BLaER1 treated with 17β-estradiol and CSF1 and Interleukin-3, amounts not matched to agents 10 nM and 100 nM (cell line): ENCODE results near the gene RMRP.
A peak's percentile ranks its signal among the peaks of the same experiment; 100 is the strongest.

Source experiments
- H3K27ac ChIP-seq, 11 experiments: shearing (Covaris generic); formaldehyde crosslinking; 2 replicates each; pipeline ENCODE4 v1.8.1; 2022
- H3K27me3 ChIP-seq, 11 experiments: shearing (Covaris generic); formaldehyde crosslinking; 2 replicates each; pipeline ENCODE4 v1.8.1; 2022
- H3K36me3 ChIP-seq, 11 experiments: shearing (Covaris generic); formaldehyde crosslinking; 2 replicates each; pipeline ENCODE4 v1.8.1; 2022
- H3K4me1 ChIP-seq, 10 experiments: shearing (Covaris generic); formaldehyde crosslinking; 2 replicates each; pipeline ENCODE4 v1.8.1; 2022
- H3K4me2 ChIP-seq, 11 experiments: shearing (Covaris generic); formaldehyde crosslinking; 2 replicates each; pipeline ENCODE4 v1.8.1; 2022
- H3K4me3 ChIP-seq, 10 experiments: shearing (Covaris generic); formaldehyde crosslinking; 2 replicates each; pipeline ENCODE4 v1.8.1; 2022
- H3K9ac ChIP-seq, 11 experiments: shearing (Covaris generic); formaldehyde crosslinking; 2 replicates each; pipeline ENCODE4 v1.8.1; 2022
- H3K9me3 ChIP-seq, 11 experiments: shearing (Covaris generic); formaldehyde crosslinking; replicated peaks in 1 of 11; 2 replicates each; pipeline ENCODE4 v1.8.1; 2022
- H4K20me1 ChIP-seq, 11 experiments: shearing (Covaris generic); formaldehyde crosslinking; 2 replicates each; pipeline ENCODE4 v1.8.1; 2022
- Cebpa-rat ChIP-seq, 11 experiments: shearing (Covaris generic); IDR thresholded peaks; 2 replicates each; pipeline ENCODE4 v1.8.1; 2022

Gene RMRP

GRCh38 chr9:35657546-35658136, at the start of gene RMRP:
TSS of gene RMRP (minus strand) at chr9:35658019.
- H3K27me3 ChIP-seq, result no peaks in the 10 kb centered on the region
- TF ChIP-seq Cebpa-rat (IDR thresholded peaks at IDR 0.05), result no peak
- H3K9me3 ChIP-seq, result no peaks in the 10 kb centered on the region
- peaks cover 0 to 8% (median 0%) of the 10 kb centered on the region in 11 experiments; a peak in 2 of 22 replicates for H4K20me1 ChIP-seq
- peak within 1 kb of the TSS; percentile 86 to 98 (median 95) for H3K4me2 ChIP-seq
- peak within 1 kb of the TSS; percentile 92 to 98 (median 96) for H3K27ac ChIP-seq
- H3K4me3 ChIP-seq, result peak within 1 kb of the TSS; percentile 77 to 88 (median 80)
- peaks cover 54 to 70% (median 64%) of the 10 kb centered on the region in 10 experiments for H3K4me1 ChIP-seq
- peaks cover 6 to 17% (median 12%) of the 10 kb centered on the region in 11 experiments; a peak in 16 of 22 replicates for H3K36me3 ChIP-seq
- peak within 1 kb of the TSS; percentile 84 to 96 (median 91) for H3K9ac ChIP-seq

GRCh38 chr9:35706951-35707350, 49.1 kb upstream of the RMRP start:
- no peak overlapping the region for H3K4me2 ChIP-seq
- H3K4me3 ChIP-seq, result no peak overlapping the region
- no peaks in the 10 kb centered on the region for H3K9me3 ChIP-seq
- H3K4me1 ChIP-seq, result no peaks in the 10 kb centered on the region
- peaks cover 0 to 97% (median 18%) of the 10 kb centered on the region in 11 experiments; a peak in 15 of 22 replicates for H4K20me1 ChIP-seq
- no peak overlapping the region for H3K27ac ChIP-seq
- H3K9ac ChIP-seq, result no peak overlapping the region
- TF ChIP-seq Cebpa-rat (IDR thresholded peaks at IDR 0.05), result no peak
- no peaks in the 10 kb centered on the region for H3K27me3 ChIP-seq
- peaks cover 98 to 100% (median 98%) of the 10 kb centered on the region in 11 experiments for H3K36me3 ChIP-seq

GRCh38 chr9:35705836-35706430, 48.1 kb upstream of the RMRP start:
- Histone ChIP-seq H3K27ac (no peak overlapping the region), H3K4me2 (no peak overlapping the region), H3K4me3 (no peak overlapping the region), H3K36me3 (peaks cover 98 to 100% (median 98%) of the 10 kb centered on the region in 11 experiments), H3K4me1 (no peaks in the 10 kb centered on the region), H3K9ac (no peak overlapping the region), H4K20me1 (peaks cover 0 to 97% (median 14%) of the 10 kb centered on the region in 11 experiments; a peak in 14 of 22 replicates), H3K27me3 (no peaks in the 10 kb centered on the region), H3K9me3 (no peaks in the 10 kb centered on the region)
- TF ChIP-seq Cebpa-rat (IDR thresholded peaks at IDR 0.05), result no peak

GRCh38 chr9:35705372-35705771, 47.6 kb upstream of the RMRP start:
- H3K36me3 ChIP-seq, result peaks cover 98 to 100% (median 98%) of the 10 kb centered on the region in 11 experiments
- H3K9ac ChIP-seq, result no peak overlapping the region
- no peak overlapping the region for H3K27ac ChIP-seq
- no peaks in the 10 kb centered on the region for H3K27me3 ChIP-seq
- peaks cover 0 to 97% (median 14%) of the 10 kb centered on the region in 11 experiments; a peak in 13 of 22 replicates for H4K20me1 ChIP-seq
- TF ChIP-seq Cebpa-rat (IDR thresholded peaks at IDR 0.05), result no peak
- no peaks in the 10 kb centered on the region for H3K4me1 ChIP-seq
- no peaks in the 10 kb centered on the region for H3K9me3 ChIP-seq
- H3K4me3 ChIP-seq, result no peak overlapping the region
- no peak overlapping the region for H3K4me2 ChIP-seq

- Histone ChIP-seq H3K27ac (no peak overlapping the region), H3K4me3 (no peak overlapping the region), H3K9ac (no peak overlapping the region), H3K36me3 (peaks cover 100% of the 10 kb centered on the region in 11 experiments), H3K4me2 (no peak overlapping the region), H4K20me1 (peaks cover 0 to 99% (median 22%) of the 10 kb centered on the region in 11 experiments; a peak in 15 of 22 replicates), H3K27me3 (no peaks in the 10 kb centered on the region), H3K4me1 (no peaks in the 10 kb centered on the region), H3K9me3 (no peaks in the 10 kb centered on the region)
- TF ChIP-seq Cebpa-rat (IDR thresholded peaks at IDR 0.05), result no peak
Observed at GRCh38 chr9:35703906-35704672, 46.3 kb upstream of the RMRP start.

GRCh38 chr9:35702696-35703095, 44.9 kb upstream of the RMRP start:
- H3K9ac ChIP-seq, result no peak overlapping the region
- TF ChIP-seq Cebpa-rat (IDR thresholded peaks at IDR 0.05), result no peak
- no peaks in the 10 kb centered on the region for H3K27me3 ChIP-seq
- H4K20me1 ChIP-seq, result peaks cover 0 to 99% (median 25%) of the 10 kb centered on the region in 11 experiments; a peak in 16 of 22 replicates
- H3K4me1 ChIP-seq, result no peaks in the 10 kb centered on the region
- no peak overlapping the region for H3K4me3 ChIP-seq
- H3K36me3 ChIP-seq, result peaks cover 100% of the 10 kb centered on the region in 11 experiments
- H3K27ac ChIP-seq, result no peak overlapping the region
- no peak overlapping the region for H3K4me2 ChIP-seq
- no peaks in the 10 kb centered on the region for H3K9me3 ChIP-seq

- H3K36me3 ChIP-seq, result peaks cover 99 to 100% (median 100%) of the 10 kb centered on the region in 11 experiments
- TF ChIP-seq Cebpa-rat (IDR thresholded peaks at IDR 0.05), result no peak
- H3K4me2 ChIP-seq, result no peak overlapping the region
- no peaks in the 10 kb centered on the region for H3K27me3 ChIP-seq
- no peak overlapping the region for H3K4me3 ChIP-seq
- no peaks in the 10 kb centered on the region for H3K9me3 ChIP-seq
- peaks cover 4 to 99% (median 40%) of the 10 kb centered on the region in 11 experiments; a peak in 18 of 22 replicates for H4K20me1 ChIP-seq
- no peak overlapping the region for H3K9ac ChIP-seq
- H3K27ac ChIP-seq, result no peak overlapping the region
- H3K4me1 ChIP-seq, result no peaks in the 10 kb centered on the region
Observed at GRCh38 chr9:35700942-35701341, 43.1 kb upstream of the RMRP start.

GRCh38 chr9:35700031-35700430, 42.2 kb upstream of the RMRP start:
- peaks cover 93 to 100% (median 96%) of the 10 kb centered on the region in 11 experiments for H3K36me3 ChIP-seq
- H3K27ac ChIP-seq, result no peak overlapping the region
- H3K4me1 ChIP-seq, result no peaks in the 10 kb centered on the region
- H3K9ac ChIP-seq, result no peak overlapping the region
- no peak for TF ChIP-seq Cebpa-rat (IDR thresholded peaks at IDR 0.05)
- peaks cover 4 to 93% (median 32%) of the 10 kb centered on the region in 11 experiments; a peak in 18 of 22 replicates for H4K20me1 ChIP-seq
- no peaks in the 10 kb centered on the region for H3K27me3 ChIP-seq
- H3K4me3 ChIP-seq, result no peak overlapping the region
- H3K9me3 ChIP-seq, result no peaks in the 10 kb centered on the region
- no peak overlapping the region for H3K4me2 ChIP-seq

- H3K9me3 ChIP-seq, result no peaks in the 10 kb centered on the region
- H3K4me3 ChIP-seq, result no peak overlapping the region
- TF ChIP-seq Cebpa-rat (IDR thresholded peaks at IDR 0.05), result no peak
- H3K27me3 ChIP-seq, result no peaks in the 10 kb centered on the region
- no peak overlapping the region for H3K27ac ChIP-seq
- no peak overlapping the region for H3K9ac ChIP-seq
- no peaks in the 10 kb centered on the region for H3K4me1 ChIP-seq
- no peak overlapping the region for H3K4me2 ChIP-seq
- peaks cover 4 to 75% (median 32%) of the 10 kb centered on the region in 11 experiments; a peak in 18 of 22 replicates for H4K20me1 ChIP-seq
- H3K36me3 ChIP-seq, result peaks cover 75 to 85% (median 78%) of the 10 kb centered on the region in 11 experiments
Observed at GRCh38 chr9:35698231-35698630, 40.4 kb upstream of the RMRP start.
